CD4-positive, alpha-beta memory T cell (primary cell): ENCODE measurements around the gene GPR153. TPM values are rescaled to one million over a fixed set of nuclear protein-coding genes. Genes with fewer than 3 reads are reported as not detected.
"Not testable (repeated sequence)": the region's sequence is repeated elsewhere in the genome, so short reads cannot be mapped to it uniquely, and the experiment has no call there.

ENCODE experiments used
- CTCF ChIA-PET: fragments of 350-600 bp; sonication (Branson Sonifier 250); formaldehyde crosslinking; loops from one replicate; lab custom pipeline; 2021; ENCODE audit warnings: inconsistent platforms; ENCODE audit not compliant: partially characterized antibody; lab: Charles Lee
- POLR2A ChIA-PET: fragments of 350-600 bp; sonication (Branson Sonifier 250); formaldehyde crosslinking; loops from one replicate; lab custom pipeline; 2021; ENCODE audit not compliant: partially characterized antibody; lab: Charles Lee
- DNase-seq, 5 donors: peaks; one replicate each; pipeline versions ENCODE4 v3.0.0 to v3.0.0-alpha.2; 2020 to 2022; ENCODE audit warnings: mixed read lengths in 1 of 5
- H3K27ac ChIP-seq: one replicate; pipeline ENCODE4 v1.7.0; 2013; ENCODE audit warnings: low read depth, low read length
- H3K27me3 ChIP-seq: 2 replicates; pipeline ENCODE4 v1.7.0; 2013; ENCODE audit warnings: mild to moderate bottlenecking, low read length, moderate library complexity; ENCODE audit not compliant: insufficient read depth
- H3K36me3 ChIP-seq: 2 replicates; pipeline ENCODE4 v1.7.0; 2013; ENCODE audit warnings: mild to moderate bottlenecking, low read length, moderate library complexity; ENCODE audit not compliant: insufficient read depth
- H3K4me1 ChIP-seq: 2 replicates; pipeline ENCODE4 v1.7.0; 2013; ENCODE audit warnings: mild to moderate bottlenecking, low read length, moderate library complexity; ENCODE audit not compliant: insufficient read depth
- H3K4me3 ChIP-seq, 2 donors: one replicate each; pipeline ENCODE4 v1.7.0; 2013; ENCODE audit warnings: low read length in 2 of 2, mild to moderate bottlenecking in 1 of 2
- H3K9me3 ChIP-seq, 2 donors: one replicate each; pipeline ENCODE4 v1.7.0; 2013; ENCODE audit warnings: low read length in 2 of 2, control low read depth in 1 of 2; ENCODE audit not compliant: control insufficient read depth in 1 of 2
- H3K27ac Mint-ChIP-seq, 7 donors: one replicate each; pipeline ENCODE4 v1.8.0; 2020 to 2021; ENCODE audit warnings: mixed read lengths in 7 of 7, mild to moderate bottlenecking in 6 of 7, inconsistent platforms in 3 of 7, moderate library complexity in 3 of 7
- H3K27me3 Mint-ChIP-seq, 2 donors: one replicate each; pipeline ENCODE4 v1.8.0; 2020 to 2021; ENCODE audit warnings: mixed read lengths in 2 of 2
- H3K36me3 Mint-ChIP-seq, 2 donors: one replicate each; pipeline ENCODE4 v1.8.0; 2020 to 2021; ENCODE audit warnings: mixed read lengths in 2 of 2, inconsistent platforms in 1 of 2, mild to moderate bottlenecking in 1 of 2
- H3K4me1 Mint-ChIP-seq, 4 donors: one replicate each; pipeline ENCODE4 v1.8.0; 2020 to 2021; ENCODE audit warnings: mixed read lengths in 4 of 4, mild to moderate bottlenecking in 1 of 4
- H3K4me3 Mint-ChIP-seq, 8 donors: one replicate each; pipeline ENCODE4 v1.8.0; 2020 to 2021; ENCODE audit warnings: mixed read lengths in 8 of 8, mild to moderate bottlenecking in 7 of 8, moderate library complexity in 6 of 8, inconsistent platforms in 3 of 8
- H3K9me3 Mint-ChIP-seq, 8 donors: one replicate each; pipeline ENCODE4 v1.8.0; 2020 to 2021; ENCODE audit warnings: mixed read lengths in 8 of 8, mild to moderate bottlenecking in 5 of 8, inconsistent platforms in 3 of 8, moderate library complexity in 1 of 8
- intact Hi-C: fragments of 100-400 bp; cut with micrococcal nuclease; formaldehyde crosslinking; loops from one replicate; pipeline ENCODE4 v1.15.1; 2023
- polyA plus RNA-seq, 2 donors: library from polyadenylated mRNA; unstranded; fragments of 300-500 nt; fragmentation: Illumina TruSeq; gene quantifications; one replicate each; pipeline ENCODE4 v1.2.3, GENCODE V29; 2021
- total RNA-seq, 2 experiments: library from RNA; stranded (reverse); gene quantifications; one replicate each; pipeline ENCODE4 v1.2.3, GENCODE V29; 2021

The GPR153 gene
- total RNA-seq (under 1 TPM; 0.32 to 0.33 TPM), polyA plus RNA-seq (not detected)

DNA sequence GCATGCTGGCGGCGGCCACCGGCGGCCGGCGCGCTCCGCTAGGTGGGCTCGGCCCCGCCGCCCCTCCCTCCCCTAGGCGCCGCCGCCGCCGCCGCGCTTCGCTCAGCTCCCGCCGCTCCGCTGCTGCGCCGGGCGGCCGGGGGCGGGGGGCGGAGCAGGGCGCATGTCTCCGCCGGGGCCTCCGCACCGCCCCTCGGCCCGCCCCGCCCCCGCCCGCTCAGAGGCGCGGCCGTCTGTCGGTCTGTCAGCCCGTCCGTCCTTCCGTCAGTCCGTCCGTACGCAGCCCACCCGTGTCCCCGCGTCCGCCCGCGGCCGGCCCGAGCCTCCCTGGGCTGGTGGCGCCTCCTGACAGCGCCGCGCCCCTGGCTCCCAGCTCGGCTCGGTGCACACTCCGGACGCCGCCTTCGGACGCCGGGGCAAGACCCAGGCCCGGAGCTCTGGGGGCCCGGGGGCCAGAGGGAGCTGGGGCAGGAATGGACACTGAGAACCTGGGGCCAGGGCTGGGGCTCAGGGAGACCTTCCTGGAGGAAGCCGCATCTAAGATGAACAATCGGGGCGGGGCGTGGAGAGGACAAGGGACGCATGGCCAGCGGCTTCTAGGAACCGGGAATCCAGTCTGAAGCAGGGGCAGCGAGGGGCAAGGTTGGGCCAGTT, at the start of gene GPR153:
Gene GPR153 (minus strand): TSS at position 138 of the 654 bp plus-strand sequence. CDS start 6,193 bp downstream, outside the sequence.
- CTCF ChIA-PET = no interaction called here
- intact Hi-C loops = no loop called here

GRCh38 chr1:6310116-6310848, 49.4 kb upstream of the GPR153 start:
- H3K27ac ChIP-seq = no peak overlapping the region
- ChIA-PET POLR2A (no interaction called here), CTCF (no interaction called here)
- Mint-ChIP-seq H3K4me3 (no peak overlapping the region), H3K9me3 (no peaks in the 10 kb centered on the region), H3K27me3 (no peaks in the 10 kb centered on the region), H3K36me3 (no peaks in the 10 kb centered on the region), H3K4me1 (no peaks in the 10 kb centered on the region), H3K27ac (no peak overlapping the region)
- H3K36me3 ChIP-seq = no peaks in the 10 kb centered on the region
- H3K4me1 ChIP-seq = no peaks in the 10 kb centered on the region
- H3K4me3 ChIP-seq = no peak overlapping the region
- no peaks in the 10 kb centered on the region for H3K9me3 ChIP-seq
- DNase-seq = no peak
- intact Hi-C loops = no loop called here
- H3K27me3 ChIP-seq = no peaks in the 10 kb centered on the region

More for the DNA sequence above, at the start of gene GPR153:
- Histone ChIP-seq H3K27me3 (no peaks in the 10 kb centered on the region), H3K27ac (no peak within 1 kb of the TSS), H3K4me3 (peak within 1 kb of the TSS in 1 of 2 donors; percentile 19), H3K9me3 (no peaks in the 10 kb centered on the region), H3K36me3 (no peaks in the 10 kb centered on the region), H3K4me1 (peaks cover 16% of the 10 kb centered on the region)
- peak in 2 of 5 donors; percentile 20 to 26 for DNase-seq
- peaks cover 3 to 6% of the 10 kb centered on the region in 2 donors for H3K27me3 Mint-ChIP-seq
- peaks cover 0 to 13% (median 0%) of the 10 kb centered on the region in 4 donors for H3K4me1 Mint-ChIP-seq
- peak within 1 kb of the TSS in 3 of 7 donors; percentile 32 to 59 (median 36) for H3K27ac Mint-ChIP-seq
- no peaks in the 10 kb centered on the region for H3K36me3 Mint-ChIP-seq
- POLR2A ChIA-PET = no interaction called here
- H3K4me3 Mint-ChIP-seq = peak within 1 kb of the TSS; percentile 59 to 76 (median 72)
- no peaks in the 10 kb centered on the region for H3K9me3 Mint-ChIP-seq

DNA sequence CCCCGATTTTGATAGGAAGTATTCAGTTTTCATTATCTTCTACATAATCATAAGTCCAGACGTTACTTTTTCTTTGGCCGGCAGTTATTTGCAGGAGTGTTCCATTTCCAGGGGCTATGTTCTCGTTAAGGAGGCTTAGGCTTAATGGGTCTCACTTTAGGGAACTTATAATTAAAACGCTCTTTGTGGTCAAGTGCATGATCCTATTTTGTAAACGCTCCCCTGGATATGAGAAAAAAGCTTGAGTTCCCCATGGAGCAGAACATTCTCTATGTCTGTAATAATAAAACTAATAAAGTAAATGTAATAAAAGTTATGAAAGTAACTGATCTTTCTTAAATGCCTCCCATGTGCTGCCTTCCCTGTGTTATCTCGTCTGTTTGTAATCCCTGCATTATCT, 48.7 kb upstream of the GPR153 start:
- H3K27me3 Mint-ChIP-seq = no peaks in the 10 kb centered on the region
- Histone ChIP-seq H3K4me1 (no peaks in the 10 kb centered on the region), H3K4me3 (no peak overlapping the region), H3K9me3 (no peaks in the 10 kb centered on the region), H3K27ac (no peak overlapping the region), H3K27me3 (no peaks in the 10 kb centered on the region), H3K36me3 (no peaks in the 10 kb centered on the region)
- no peaks in the 10 kb centered on the region for H3K36me3 Mint-ChIP-seq
- DNase-seq = no peak
- no peaks in the 10 kb centered on the region for H3K4me1 Mint-ChIP-seq
- H3K27ac Mint-ChIP-seq = no peak overlapping the region
- no peak overlapping the region for H3K4me3 Mint-ChIP-seq
- CTCF ChIA-PET = interaction anchor here (1.2 kb wide), 1 partner anchor 65 kb away, joined by 3 read pairs; no protein-coding TSS in a partner anchor
- H3K9me3 Mint-ChIP-seq = no peaks in the 10 kb centered on the region
- POLR2A ChIA-PET = no interaction called here
- intact Hi-C loops = no loop called here

DNA sequence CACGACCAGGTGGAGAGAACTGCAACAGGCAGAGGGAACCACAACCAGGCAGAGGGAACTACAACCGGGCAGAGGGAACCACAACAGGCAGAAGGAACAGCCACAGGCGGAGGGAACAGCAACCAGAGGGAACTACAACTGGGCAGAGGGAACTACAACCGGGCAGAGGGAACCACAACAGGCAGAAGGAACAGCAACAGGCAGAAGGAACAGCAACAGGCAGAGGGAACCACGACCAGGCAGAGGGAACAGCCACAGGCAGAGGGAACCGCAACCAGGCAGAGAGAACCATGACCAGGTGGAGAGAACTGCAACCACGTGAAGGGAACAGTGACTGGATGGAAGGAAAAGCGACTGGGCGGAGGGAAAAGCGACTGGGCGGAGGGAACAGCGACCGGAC, 47.6 kb upstream of the GPR153 start:
- no peak overlapping the region for H3K27ac Mint-ChIP-seq

DNA sequence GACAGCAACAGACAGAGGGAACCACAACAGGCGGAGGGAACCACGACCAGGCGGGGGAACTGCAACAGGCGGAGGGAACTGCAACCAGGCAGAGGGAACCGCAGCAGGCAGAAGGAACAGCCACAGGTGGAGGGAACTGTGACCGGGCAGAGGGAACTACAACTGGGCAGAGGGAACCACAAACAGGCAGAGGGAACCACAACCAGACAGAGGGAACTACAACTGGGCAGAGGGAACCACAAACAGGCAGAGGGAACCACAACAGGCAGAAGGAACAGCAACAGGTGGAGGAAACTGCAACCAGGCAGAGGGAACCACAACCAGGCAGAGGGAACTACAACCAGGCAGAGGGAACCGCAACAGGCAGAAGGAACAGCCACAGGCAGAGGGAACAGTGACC, 46.8 kb upstream of the GPR153 start:
- POLR2A ChIA-PET, intact Hi-C loops, H3K4me3 ChIP-seq, H3K4me1 Mint-ChIP-seq, H3K4me1 ChIP-seq, H3K36me3 Mint-ChIP-seq, DNase-seq, H3K27ac Mint-ChIP-seq, H3K9me3 ChIP-seq, H3K36me3 ChIP-seq, H3K9me3 Mint-ChIP-seq, CTCF ChIA-PET, H3K27ac ChIP-seq, H3K27me3 Mint-ChIP-seq, H3K27me3 ChIP-seq, H3K4me3 Mint-ChIP-seq: not testable (repeated sequence)

More for the DNA sequence above, 47.6 kb upstream of the GPR153 start:
- H3K4me1 Mint-ChIP-seq = no peaks in the 10 kb centered on the region
- POLR2A ChIA-PET = no interaction called here
- intact Hi-C loops = no loop called here
- Histone ChIP-seq H3K36me3 (no peaks in the 10 kb centered on the region), H3K4me3 (no peak overlapping the region), H3K9me3 (no peaks in the 10 kb centered on the region), H3K4me1 (no peaks in the 10 kb centered on the region), H3K27me3 (no peaks in the 10 kb centered on the region), H3K27ac (no peak overlapping the region)
- H3K36me3 Mint-ChIP-seq = no peaks in the 10 kb centered on the region
- no peaks in the 10 kb centered on the region for H3K9me3 Mint-ChIP-seq
- H3K27me3 Mint-ChIP-seq = no peaks in the 10 kb centered on the region
- no peak overlapping the region for H3K4me3 Mint-ChIP-seq
- CTCF ChIA-PET = interaction anchor here (1.2 kb wide), 1 partner anchor 64 kb away, joined by 3 read pairs; no protein-coding TSS in a partner anchor
- DNase-seq = no peak

GRCh38 chr1:6307099-6307498, 46.2 kb upstream of the GPR153 start:
- Histone ChIP-seq H3K27ac (no peak overlapping the region), H3K9me3 (no peaks in the 10 kb centered on the region), H3K4me1 (no peaks in the 10 kb centered on the region), H3K4me3 (no peak overlapping the region), H3K36me3 (no peaks in the 10 kb centered on the region), H3K27me3 (no peaks in the 10 kb centered on the region)
- Mint-ChIP-seq H3K9me3 (no peaks in the 10 kb centered on the region), H3K27ac (no peak overlapping the region), H3K36me3 (peaks cover 0 to 1% of the 10 kb centered on the region in 2 donors), H3K4me1 (no peaks in the 10 kb centered on the region), H3K4me3 (no peak overlapping the region), H3K27me3 (no peaks in the 10 kb centered on the region)
- ChIA-PET POLR2A (no interaction called here), CTCF (no interaction called here)
- intact Hi-C loops = no loop called here
- no peak for DNase-seq

DNA sequence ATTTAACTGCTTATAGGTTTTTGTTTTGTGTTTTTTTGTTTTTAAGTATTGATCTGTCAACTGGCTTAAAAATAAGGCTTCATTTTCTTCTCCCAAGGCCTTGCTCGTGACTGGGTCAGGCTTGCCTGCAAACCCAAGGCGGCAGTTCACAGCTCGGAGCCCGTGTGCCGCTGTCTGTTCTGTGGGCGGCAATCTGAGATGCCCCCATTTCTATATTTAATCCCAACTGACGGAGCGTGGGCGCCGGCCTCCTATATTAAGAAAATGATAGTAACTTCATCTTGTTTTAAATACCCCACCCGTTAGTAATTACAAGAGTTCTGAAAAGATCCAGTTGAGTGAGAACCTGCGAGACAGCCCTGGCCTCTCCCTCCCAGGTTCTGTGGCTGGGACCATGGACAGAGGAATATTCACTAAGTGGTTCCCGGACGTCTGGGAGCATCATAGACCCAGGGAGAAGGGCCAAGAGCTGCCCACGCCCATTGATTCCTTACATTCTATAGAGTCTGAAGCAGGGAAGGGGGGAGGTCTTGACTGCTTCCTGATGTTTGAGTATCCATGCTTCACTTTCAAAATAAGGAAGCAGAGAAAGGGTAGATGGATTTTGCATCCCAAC, 42.6 kb upstream of the GPR153 start:
- Mint-ChIP-seq H3K9me3 (no peaks in the 10 kb centered on the region), H3K36me3 (peaks cover 0 to 1% of the 10 kb centered on the region in 2 donors), H3K4me1 (no peaks in the 10 kb centered on the region), H3K4me3 (no peak overlapping the region), H3K27ac (no peak overlapping the region), H3K27me3 (no peaks in the 10 kb centered on the region)
- H3K36me3 ChIP-seq = no peaks in the 10 kb centered on the region
- no peaks in the 10 kb centered on the region for H3K9me3 ChIP-seq
- H3K4me3 ChIP-seq = no peak overlapping the region
- intact Hi-C loops = no loop called here
- DNase-seq = no peak
- ChIA-PET POLR2A (no interaction called here), CTCF (no interaction called here)
- H3K27me3 ChIP-seq = no peaks in the 10 kb centered on the region
- no peak overlapping the region for H3K27ac ChIP-seq
- H3K4me1 ChIP-seq = no peaks in the 10 kb centered on the region
